Posterior vena cava (tissue), 2 donors: ENCODE data around the gene RASGRP4. TPM values are rescaled to one million over a fixed set of nuclear protein-coding genes. Genes with fewer than 3 reads are reported as not detected.
A peak's percentile ranks its signal among the peaks of the same experiment; 100 is the strongest.
"Not testable (repeated sequence)": the region's sequence is repeated elsewhere in the genome, so short reads cannot be mapped to it uniquely, and the experiment has no call there.

Experiments
- DNase-seq: peaks from one replicate; pipeline ENCODE4 v3.0.0-alpha.2; 2020; ENCODE audit warnings: low spot score
- intact Hi-C, 2 donors: fragments of 100-400 bp; cut with DNase I; formaldehyde crosslinking; loops; one replicate each; pipeline versions ENCODE4 v1.14.1 to v1.14.2; 2022 to 2023
- total RNA-seq, 2 donors: library from RNA; stranded (reverse); fragmentation: NEBNext Ultra II Directional; extraction: Animal tissue kit (Norgen Biotek cat#: 25700); gene quantifications; one replicate each; pipeline ENCODE4 v1.2.1, GENCODE V29; 2021
- donor health status: DM: yes; HTN: yes; CAD: no.
- donor health status: DM: yes; HTN: yes; CAD: no.

The RASGRP4 gene
- total RNA-seq, 2 donors from 2014 or later = 3.9 to 6.6 TPM

DNA sequence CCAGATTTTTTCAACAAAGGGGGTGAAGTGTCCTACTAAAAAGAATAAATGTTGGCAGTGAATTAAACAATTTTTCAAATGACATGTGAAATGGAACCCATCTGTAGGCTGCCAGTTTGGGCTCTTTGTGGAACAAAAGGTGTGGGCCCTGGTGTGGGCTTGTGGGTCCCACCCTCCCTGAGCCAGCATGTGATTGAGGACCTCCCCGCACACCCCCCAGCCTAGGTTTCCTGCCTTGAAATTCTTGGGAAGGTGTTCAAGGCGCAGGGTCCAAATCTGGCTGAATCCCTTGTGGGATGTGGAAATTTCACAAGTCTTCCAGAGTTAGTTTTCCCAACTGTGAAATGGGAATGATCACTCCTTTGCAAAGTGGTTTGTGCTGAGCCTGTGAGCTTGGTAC lies 42.3 kb downstream of the RASGRP4 start:
- no peak for DNase-seq
- intact Hi-C loops = loop anchor here in 1 of 2 donors (2.0 kb wide), 1 partner anchor 1003 kb away; no protein-coding TSS in a partner anchor

DNA sequence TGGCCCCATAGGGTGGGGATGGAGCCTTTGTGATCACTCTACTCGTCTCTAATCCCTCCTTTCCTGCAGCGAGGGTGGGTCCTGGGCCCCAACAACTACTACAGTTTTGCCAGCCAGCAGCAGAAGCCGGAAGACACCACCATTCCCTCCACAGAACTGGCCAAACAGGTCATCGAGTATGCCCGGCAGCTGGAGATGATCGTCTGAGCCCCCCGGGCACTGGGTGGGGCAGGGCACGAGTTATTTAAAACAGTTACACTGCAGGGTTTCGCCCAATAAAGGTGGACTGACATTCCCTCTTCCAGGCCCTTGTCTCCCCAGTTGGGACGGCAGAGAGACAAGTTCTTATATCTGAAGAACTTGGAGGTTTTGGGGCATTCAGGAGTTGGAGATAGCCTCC lies 42.8 kb downstream of the RASGRP4 start:
- no peak for DNase-seq
- intact Hi-C loops = no loop called here

DNA sequence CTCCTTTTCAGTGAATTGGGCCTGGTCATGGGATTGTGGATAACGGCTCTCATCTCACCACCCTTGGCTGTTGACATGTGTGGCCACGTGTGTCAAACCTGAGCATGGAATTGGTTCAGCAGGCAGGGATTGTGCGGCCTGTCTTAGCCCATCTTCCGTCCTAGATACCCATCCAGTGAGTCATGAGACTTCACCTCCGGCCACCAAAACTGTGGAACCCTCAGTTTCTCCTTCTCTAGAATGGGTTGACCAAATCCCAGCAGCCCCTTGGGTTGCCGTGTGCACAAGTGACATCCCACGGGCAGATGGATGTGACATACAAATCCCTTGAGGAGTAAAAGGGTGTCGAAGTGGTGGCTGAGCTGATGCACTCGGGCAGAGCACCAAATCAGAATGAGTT lies 44.9 kb downstream of the RASGRP4 start:
- intact Hi-C loops = no loop called here
- no peak for DNase-seq

DNA sequence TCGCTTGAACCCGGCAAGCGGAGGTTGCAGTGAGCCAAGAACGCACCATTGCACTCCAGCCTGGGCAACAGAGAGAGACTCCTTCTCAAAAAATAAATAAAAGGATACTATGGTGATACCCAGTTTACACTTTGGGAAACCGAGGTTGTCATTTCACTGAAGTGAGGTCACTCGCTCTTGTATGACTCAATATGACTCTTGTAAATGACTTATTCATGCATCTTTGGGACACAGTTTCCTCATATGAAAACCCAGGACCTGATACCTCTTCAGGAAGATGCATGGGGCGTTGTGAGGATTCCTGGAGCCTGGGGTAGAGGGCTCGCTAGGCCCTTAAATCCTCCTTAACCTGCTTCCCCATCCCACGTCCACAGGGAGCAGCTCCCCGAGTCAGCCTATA lies 47.2 kb downstream of the RASGRP4 start:
- intact Hi-C loops = no loop called here
- no peak for DNase-seq

DNA sequence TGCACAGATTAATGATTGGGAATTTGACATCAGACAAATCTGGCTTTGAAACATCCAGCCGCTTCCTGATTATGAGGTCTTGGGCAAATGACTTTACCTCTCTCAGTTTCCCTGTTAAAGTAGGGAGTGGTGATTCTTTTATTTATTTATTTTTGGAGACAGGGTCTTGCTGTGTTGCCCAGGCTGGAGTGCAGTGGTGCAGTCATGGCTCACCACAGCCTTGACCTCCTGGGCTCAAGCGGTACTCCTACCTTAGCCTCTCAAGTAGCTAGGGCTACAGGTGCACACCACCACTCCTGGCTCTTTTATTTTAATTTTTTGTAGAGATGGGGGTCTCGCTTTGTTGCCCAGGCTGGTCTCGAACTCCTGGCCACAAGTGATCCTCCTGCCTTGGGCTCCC lies 49.0 kb downstream of the RASGRP4 start:
- intact Hi-C loops = no loop called here
- no peak for DNase-seq

DNA sequence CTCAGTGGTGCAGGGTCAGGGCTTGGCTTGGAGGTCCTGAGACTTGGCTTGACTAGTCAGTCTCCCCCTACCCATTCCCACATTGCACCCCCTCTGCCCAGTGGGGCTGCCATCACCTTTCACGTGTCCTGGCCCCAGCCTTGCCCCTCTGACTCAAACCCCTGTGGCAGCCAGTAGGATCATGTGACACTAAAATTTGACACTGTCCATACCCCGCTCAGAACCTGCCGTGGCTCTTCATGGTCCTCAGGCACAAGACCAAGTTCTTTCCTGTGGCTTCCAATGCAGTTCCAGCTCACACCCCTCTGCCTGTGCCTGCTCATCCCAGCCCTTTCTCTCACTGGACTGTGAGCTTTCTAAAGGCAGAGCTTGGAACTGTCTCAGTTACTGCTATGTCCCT lies 49.4 kb downstream of the RASGRP4 start:
- intact Hi-C loops = no loop called here
- DNase-seq = no peak

DNA sequence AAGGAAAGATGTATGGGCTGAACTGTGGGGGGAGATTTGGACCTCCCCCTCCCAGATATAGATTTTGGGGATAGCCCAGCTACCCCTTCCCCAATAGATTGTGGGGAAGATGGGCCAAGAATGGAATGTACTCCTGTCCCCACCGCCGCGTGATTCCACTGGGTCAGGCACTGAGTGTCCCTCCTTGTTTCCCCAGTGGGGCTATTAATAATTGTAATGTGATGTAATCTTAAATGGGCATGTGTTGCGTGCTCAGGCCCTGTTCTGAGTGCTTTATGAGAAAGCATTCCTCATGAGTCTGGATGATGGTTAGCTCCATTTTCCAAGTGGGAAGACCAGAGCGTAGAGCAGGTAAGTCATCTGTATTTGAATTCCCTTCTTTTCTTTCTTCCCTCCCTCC lies 50.3 kb downstream of the RASGRP4 start:
- DNase-seq = no peak
- intact Hi-C loops = no loop called here

DNA sequence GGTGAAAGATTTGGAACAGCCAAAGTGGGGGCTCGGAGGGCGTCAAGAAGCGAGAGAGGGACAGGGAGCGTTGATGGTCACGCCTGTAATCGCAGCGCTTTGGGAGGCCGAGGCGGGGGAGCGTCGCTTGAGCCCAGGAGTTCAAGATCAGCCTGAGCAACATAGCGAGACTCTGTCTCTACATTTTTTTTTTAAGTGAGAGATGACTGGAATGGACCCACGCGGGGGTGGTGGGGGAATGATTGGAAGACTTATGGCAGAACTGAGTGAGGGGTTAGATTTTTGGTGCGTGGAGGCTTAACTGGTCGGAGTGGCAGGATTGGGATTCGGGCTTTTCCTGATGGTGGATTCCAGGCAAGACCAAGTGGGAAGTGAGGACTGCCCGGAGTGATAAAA lies 50.9 kb downstream of the RASGRP4 start:
- no peak for DNase-seq
- intact Hi-C loops = no loop called here

DNA sequence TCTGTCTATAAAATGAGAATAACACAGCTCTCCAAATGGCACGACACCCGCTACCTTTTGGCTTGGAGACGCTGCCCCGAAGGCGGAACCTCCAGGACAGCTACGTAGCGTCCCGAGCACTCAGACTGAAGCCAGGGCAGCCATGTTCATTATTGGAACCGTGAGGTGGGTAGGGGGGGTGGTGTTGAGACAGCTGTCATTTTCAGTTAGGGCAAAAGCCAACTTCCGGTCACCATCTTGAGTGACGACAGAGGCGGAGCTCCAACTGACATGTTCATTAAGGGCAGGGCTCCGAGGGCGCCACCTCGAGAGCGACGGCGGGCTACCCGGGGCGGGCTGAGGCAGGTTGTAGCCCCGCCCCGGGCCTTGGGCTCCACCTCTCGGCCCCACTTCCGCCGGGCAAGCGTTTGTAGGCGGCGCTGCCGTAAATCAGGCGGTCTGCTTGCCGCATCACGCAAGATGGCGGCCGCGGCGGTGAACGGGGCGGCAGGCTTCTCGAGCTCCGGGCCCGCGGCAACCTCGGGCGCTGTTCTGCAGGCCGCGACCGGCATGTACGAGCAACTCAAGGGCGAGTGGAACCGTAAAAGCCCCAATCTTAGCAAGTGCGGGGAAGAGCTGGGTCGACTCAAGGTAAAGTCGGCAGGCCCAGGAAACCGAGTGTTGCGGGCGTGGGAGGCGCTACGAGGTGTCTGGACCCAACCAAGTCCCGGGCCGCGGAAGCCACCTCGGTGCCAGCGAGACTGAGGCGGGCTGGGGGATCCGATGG lies 51.5 kb downstream of the RASGRP4 start, which contains the start of gene PSMD8:
Gene PSMD8, plus strand, starts transcription at position 240 of the 766 bp plus-strand sequence. Its CDS starts 31 bp downstream, at position 271.
- intact Hi-C loops = no loop called here
- DNase-seq = peak; percentile 100

DNA sequence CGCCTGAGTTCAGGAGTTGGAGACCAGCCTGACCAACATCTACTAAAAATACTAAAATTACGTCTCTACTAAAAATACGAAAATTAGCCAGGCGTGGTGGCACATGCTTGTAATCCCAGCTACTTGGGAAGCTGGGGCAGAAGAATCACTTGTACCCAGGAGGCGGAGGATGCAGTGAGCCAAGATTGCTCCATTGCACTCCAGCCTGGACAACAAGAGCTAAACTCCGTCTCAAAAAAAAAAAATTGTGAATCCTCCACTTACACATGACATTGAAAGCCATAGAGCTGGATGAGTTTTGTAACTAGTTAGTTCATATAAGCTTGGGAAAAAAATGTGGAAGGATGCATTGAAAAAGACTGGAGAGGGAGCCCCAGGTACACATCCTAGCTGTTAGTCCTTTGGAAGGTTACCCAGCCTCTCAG lies 52.1 kb downstream of the RASGRP4 start:
- DNase-seq = no peak
- intact Hi-C loops = no loop called here

DNA sequence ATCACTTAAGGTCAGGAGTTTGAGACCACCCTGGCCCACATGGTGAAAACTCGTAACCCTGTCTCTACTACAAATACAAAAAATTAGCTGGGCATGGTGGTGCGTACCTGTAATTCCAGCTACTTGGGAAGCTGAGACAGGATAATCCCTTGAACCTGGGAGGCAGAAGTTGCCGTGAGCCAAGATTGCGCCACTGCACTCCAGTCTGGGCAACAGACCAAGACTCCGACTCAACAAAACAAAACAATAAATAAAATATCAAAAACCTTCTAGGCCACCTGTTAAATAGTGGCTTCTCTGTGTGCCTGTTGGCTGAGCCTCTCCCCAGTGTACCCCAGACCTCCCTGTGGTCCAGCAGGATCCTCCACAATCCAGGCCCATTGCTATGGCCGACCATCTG lies 54.9 kb downstream of the RASGRP4 start:
- no peak for DNase-seq
- intact Hi-C loops = no loop called here

DNA sequence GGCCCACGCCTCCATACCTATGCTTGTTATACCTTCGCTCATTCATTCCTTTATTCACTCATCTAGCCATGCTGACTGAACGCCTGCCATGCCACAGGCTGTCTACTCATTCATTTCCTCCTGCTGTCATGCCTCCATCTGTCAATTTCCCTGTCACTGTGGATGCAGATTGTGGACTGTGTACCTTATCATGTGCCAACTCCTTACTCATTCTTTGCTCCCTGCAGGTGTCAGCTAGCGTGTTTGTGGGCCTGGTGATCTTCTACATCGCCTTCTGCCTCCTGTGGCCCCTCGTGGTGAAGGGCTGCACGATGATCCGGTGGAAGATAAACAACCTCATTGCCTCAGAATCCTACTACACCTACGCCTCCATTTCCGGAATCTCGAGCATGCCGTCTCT lies 55.7 kb downstream of the RASGRP4 start:
- no peak for DNase-seq
- intact Hi-C loops = no loop called here

DNA sequence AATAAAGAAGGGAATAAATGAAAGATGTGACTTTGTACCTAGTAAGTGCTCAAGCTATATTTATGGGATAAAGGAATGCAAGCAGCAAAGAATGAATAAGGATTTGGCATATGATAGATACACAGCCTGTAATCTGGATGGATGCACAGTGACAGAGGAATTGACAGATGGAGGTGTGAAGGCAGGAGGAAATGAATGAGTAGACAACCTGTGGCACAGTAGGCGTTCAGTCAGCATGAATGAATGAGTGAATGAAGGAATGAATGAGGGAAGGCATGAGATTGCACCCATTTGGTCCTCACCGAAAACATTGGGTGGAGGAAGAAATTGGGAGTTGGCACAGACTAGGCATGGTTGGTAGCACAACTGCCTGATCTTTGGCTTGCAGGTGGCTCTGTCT lies 56.4 kb downstream of the RASGRP4 start:
- intact Hi-C loops = no loop called here
- no peak for DNase-seq

DNA sequence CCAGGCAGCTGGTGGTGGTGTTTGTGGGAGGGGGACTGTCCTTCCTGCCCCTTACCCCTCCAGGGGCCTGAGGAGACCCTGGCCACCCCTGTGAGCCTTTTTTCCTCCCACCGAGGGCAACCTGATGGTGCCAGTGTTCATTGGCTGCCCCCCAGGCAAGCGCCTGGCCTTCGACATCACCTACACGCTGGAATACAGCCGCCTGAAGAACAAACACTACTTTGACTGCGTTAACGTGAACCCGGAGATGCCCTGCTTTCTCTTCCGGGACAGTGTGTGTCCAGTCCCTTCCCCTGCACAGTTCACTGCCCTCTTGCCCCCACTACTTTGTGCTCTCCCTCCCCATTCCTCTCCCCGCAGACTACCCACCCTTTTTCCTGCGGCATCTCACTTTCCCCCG lies 59.0 kb downstream of the RASGRP4 start:
- DNase-seq = no peak
- intact Hi-C loops = no loop called here

DNA sequence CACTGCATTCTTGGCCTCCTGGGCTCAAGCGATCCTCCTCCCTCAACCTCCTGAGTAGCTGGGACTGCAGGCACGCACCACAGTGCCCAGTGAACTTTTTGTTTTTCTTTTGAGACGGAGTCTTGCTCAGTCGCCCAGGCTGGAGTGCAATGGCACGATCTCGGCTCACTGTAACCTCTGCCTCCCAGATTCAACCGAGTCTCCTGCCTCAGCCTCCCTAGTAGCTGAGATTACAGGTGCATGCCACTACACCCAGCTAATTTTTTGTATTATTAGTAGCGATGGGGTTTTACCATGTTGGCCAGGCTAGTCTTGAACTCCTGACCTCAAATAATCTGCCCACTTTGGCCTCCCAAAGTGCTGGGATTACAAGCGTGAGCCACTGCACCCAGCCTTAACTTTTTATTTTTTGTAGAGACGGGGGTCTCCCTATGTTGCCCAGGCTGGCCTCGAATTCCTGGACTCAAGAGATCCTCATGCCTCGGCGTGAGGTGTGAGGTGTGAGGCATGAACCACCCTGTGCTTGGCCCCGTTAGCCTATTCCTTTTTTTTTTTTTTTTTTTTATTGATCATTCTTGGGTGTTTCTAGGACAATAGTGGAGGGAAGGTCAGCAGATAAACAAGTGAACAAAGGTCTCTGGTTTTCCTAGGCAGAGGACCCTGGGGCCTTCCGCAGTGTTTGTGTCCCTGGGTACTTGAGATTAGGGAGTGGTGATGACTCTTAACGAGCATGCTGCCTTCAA lies 62.9 kb downstream of the RASGRP4 start:
- intact Hi-C loops, DNase-seq: not testable (repeated sequence)

DNA sequence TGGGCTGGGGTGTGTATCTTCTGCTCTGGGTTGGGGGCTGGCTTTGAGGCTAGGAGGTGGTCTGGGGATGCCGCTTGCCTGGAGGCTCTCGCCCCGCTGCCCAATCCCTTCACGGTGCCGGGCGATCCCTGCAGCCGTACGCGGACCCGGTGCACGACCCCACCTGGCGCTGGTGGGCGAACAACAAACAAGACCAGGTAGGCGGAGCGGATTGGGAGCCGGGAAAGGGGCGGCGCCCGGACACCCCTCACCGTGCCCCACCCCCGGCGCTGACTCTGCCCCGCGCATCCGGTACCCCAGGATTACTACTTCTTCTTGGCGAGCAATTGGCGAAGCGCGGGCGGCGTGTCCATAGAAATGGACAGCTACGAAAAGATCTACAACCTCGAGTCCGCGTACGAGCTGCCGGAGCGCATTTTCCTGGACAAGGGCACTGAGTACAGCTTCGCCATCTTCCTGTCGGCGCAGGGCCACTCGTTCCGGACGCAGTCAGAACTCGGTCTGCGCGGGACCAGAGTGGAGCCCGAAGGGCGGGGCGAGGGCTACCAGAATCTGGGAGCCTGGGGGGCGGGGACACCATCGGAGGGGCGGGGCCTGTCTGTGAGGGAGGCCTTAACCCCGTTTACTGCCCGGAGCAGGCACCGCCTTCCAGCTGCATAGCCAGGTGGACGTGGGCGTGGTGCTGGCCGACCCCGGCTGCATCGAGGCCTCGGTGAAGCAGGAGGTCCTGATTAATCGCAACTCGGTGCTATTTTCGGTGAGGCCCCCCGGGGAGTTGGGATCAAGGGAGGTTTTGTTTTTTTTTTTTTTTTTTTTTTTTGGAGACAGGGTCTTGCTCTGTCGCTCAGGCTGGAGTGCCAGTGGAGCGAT lies 63.7 kb downstream of the RASGRP4 start:
- DNase-seq = peak; percentile 94
- intact Hi-C loops = no loop called here

DNA sequence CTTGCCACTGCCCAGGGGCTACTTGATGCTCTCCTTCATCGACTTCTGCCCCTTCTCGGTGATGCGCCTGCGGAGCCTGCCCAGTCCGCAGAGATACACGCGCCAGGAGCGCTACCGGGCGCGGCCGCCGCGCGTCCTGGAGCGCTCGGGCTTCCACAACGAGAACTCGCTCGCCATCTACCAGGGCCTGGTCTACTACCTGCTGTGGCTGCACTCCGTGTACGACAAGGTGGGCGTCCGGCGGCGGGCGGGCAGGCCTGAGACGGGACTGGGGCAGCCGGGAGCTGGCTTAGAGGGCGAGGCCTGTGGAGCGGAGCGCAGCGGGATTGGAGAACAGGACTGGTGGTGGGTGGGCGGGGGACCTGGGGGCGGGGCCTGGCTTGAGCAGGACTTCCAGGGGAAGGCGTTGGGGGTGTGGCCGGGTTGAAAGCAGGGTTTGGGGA lies 64.4 kb downstream of the RASGRP4 start:
- intact Hi-C loops = no loop called here

DNA sequence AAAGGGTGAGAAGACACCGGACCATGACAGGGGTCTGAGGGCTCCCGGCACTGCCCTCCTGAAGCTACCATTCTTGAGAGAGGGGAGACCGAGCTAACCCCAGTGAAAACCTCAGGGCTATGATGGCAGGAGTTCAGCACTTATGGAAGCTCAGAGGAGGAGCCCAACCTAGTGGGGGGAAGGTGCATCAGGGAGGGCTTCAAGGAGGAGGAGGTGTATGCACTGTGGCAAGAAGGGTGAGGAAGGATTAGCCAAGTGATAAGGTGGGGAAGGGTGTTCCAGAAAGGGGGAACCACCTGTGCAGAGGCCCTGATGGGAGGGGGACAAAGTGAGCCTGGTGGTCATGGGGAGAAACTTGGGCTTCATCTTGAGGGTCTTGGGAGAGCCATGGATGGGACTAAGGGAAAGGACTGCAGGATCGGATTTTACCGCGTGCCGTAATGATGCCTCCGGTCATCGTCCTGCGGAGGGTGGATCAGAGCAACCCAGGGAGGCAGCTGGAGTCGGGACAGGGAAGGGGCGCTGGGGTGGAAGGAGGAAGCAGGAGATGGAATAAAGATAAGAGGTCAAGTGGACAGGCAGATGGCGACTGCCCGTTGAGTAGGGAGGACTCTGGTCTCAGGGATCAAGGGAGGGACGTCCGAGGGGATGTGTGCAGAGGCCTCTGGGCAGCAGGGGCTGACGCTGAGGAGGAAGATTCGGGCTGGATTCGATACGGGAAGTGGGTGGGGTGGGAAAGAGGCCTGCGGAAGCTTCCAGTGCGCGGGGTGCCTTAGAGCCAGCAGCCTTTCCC lies 65.0 kb downstream of the RASGRP4 start:
- DNase-seq = no peak

More for the DNA sequence above, 64.4 kb downstream of the RASGRP4 start:
- peak; percentile 89 for DNase-seq

DNA sequence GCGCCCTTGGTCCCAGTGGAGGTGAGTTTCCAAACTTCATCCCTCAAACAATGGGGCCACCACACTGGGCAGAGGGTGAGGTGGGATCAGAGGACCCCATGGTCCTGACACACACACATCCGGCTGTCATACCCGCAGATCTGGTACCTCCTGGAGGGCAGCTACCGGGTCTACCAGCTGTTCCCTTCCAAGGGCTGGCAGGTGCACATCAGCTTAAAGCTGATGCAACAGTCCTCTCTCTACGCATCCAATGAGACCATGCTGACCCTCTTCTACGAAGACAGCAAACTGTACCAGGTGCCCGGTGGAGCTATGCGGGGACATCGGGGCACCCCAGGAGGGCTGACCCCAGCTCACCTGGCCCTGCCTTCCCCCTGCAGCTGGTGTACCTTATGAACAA lies 65.7 kb downstream of the RASGRP4 start:
- DNase-seq = no peak
- intact Hi-C loops = no loop called here

More for the DNA sequence above, 65.0 kb downstream of the RASGRP4 start:
- intact Hi-C loops = no loop called here
